GM11168 (cell line): Measurements from ENCODE around the gene NIPAL4.

ENCODE experiments used
- in situ Hi-C: fragments of 300-500 bp; cut with MboI; formaldehyde crosslinking; loops from one replicate; pipeline ENCODE4 v1.12.0; 2022; ENCODE audit warnings: low sequenced_read_pairs; ENCODE audit not compliant: unreplicated experiment

The NIPAL4 gene

GRCh38 chr5:157460921-157461792, 1.1 kb downstream of the NIPAL4 start:
- in situ Hi-C loops = no loop called here

GRCh38 chr5:157463081-157463480, 3.1 kb downstream of the NIPAL4 start:
- in situ Hi-C loops = no loop called here

- in situ Hi-C loops = no loop called here
Measured at GRCh38 chr5:157463621-157464518, 3.9 kb downstream of the NIPAL4 start.

- in situ Hi-C loops = no loop called here
Measured at GRCh38 chr5:157464519-157465171, 4.6 kb downstream of the NIPAL4 start.

- in situ Hi-C loops = no loop called here
Measured at GRCh38 chr5:157468293-157468965, 8.4 kb downstream of the NIPAL4 start.

GRCh38 chr5:157469073-157469472, 9.1 kb downstream of the NIPAL4 start:
- in situ Hi-C loops = no loop called here

- in situ Hi-C loops = no loop called here
Measured at GRCh38 chr5:157469687-157470086, 9.7 kb downstream of the NIPAL4 start.

GRCh38 chr5:157470631-157471030, 10.6 kb downstream of the NIPAL4 start:
- in situ Hi-C loops = no loop called here

GRCh38 chr5:157471709-157472108, 11.7 kb downstream of the NIPAL4 start:
- in situ Hi-C loops = no loop called here

- in situ Hi-C loops = no loop called here
Measured at GRCh38 chr5:157473383-157474320, 13.6 kb downstream of the NIPAL4 start.

GRCh38 chr5:157475432-157475831, 15.4 kb downstream of the NIPAL4 start:
- in situ Hi-C loops = no loop called here

GRCh38 chr5:157476702-157477408, 16.8 kb downstream of the NIPAL4 start:
- in situ Hi-C loops = no loop called here

- in situ Hi-C loops = no loop called here
Measured at GRCh38 chr5:157477814-157478494, 17.9 kb downstream of the NIPAL4 start.

- in situ Hi-C loops = no loop called here
Measured at GRCh38 chr5:157478726-157479125, 18.7 kb downstream of the NIPAL4 start.

GRCh38 chr5:157479166-157479565, 19.2 kb downstream of the NIPAL4 start:
- in situ Hi-C loops = no loop called here

GRCh38 chr5:157479612-157480510, 19.8 kb downstream of the NIPAL4 start:
- in situ Hi-C loops = no loop called here

GRCh38 chr5:157481265-157481664, 21.3 kb downstream of the NIPAL4 start:
- in situ Hi-C loops = no loop called here
